Neural crest cell (in vitro differentiated cells): ENCODE results near the gene COPS8. TPM values are rescaled to one million over a fixed set of nuclear protein-coding genes. Genes with fewer than 3 reads are reported as not detected.

ENCODE experiments used
- DNase-seq: peaks from one replicate; pipeline ENCODE4 v3.0.0; 2021; ENCODE audit warnings: low read depth, mixed read lengths, low spot score
- H3K27ac Mint-ChIP-seq: one replicate; pipeline ENCODE4 v1.8.0; 2021; ENCODE audit warnings: mild to moderate bottlenecking, mixed read lengths; ENCODE audit not compliant: unreplicated experiment
- H3K27me3 Mint-ChIP-seq: 2 replicates; pipeline ENCODE4 v1.8.0; 2021; ENCODE audit warnings: low read depth, mild to moderate bottlenecking, mixed read lengths
- H3K36me3 Mint-ChIP-seq: 2 replicates; pipeline ENCODE4 v1.8.0; 2021; ENCODE audit warnings: low read depth, mild to moderate bottlenecking, mixed read lengths
- H3K4me1 Mint-ChIP-seq: 2 replicates; pipeline ENCODE4 v1.8.0; 2021; ENCODE audit warnings: mixed read lengths
- H3K4me3 Mint-ChIP-seq: one replicate; pipeline ENCODE4 v1.8.0; 2021; ENCODE audit warnings: mild to moderate bottlenecking, mixed read lengths
- H3K9me3 Mint-ChIP-seq: 2 replicates; pipeline ENCODE4 v1.8.0; 2021; ENCODE audit warnings: mixed read lengths
- total RNA-seq: library from RNA; stranded (reverse); gene quantifications from 2 replicates; pipeline ENCODE4 v1.2.1, GENCODE V29; 2021
- TF ChIP-seq, protein P1 (sequence below): fragments of 200-600 bp; sonication (generic); conservative IDR thresholded peaks from 2 replicates; pipeline ENCODE4 v1.5.0; 2021; ENCODE audit warnings: antibody characterized with exemption, mild to moderate bottlenecking

Gene COPS8
- total RNA-seq, 1 donor from 2014 or later: 79.9 TPM

DNA sequence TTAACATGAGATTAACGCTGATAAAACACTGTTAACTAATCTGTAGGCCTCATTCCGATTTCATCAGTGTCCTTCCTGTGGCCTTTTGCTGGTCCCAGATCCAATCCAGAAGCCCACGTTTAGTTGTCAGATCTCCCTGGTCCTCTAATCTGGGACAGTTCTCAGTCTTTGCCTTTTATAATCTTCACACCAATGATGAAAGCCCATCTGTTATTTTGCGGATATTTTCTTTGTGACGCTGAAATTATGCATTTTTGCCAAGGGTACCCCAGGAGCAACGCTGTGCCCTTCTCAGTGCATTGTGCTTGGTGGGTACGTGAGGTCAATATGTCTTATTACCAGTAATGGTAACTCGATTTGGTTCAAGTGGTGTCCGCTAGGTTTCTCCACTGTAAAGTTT is 51.1 kb downstream of the COPS8 start:
- no peaks in the 10 kb centered on the region for H3K9me3 Mint-ChIP-seq
- TF ChIP-seq, protein P1, sequence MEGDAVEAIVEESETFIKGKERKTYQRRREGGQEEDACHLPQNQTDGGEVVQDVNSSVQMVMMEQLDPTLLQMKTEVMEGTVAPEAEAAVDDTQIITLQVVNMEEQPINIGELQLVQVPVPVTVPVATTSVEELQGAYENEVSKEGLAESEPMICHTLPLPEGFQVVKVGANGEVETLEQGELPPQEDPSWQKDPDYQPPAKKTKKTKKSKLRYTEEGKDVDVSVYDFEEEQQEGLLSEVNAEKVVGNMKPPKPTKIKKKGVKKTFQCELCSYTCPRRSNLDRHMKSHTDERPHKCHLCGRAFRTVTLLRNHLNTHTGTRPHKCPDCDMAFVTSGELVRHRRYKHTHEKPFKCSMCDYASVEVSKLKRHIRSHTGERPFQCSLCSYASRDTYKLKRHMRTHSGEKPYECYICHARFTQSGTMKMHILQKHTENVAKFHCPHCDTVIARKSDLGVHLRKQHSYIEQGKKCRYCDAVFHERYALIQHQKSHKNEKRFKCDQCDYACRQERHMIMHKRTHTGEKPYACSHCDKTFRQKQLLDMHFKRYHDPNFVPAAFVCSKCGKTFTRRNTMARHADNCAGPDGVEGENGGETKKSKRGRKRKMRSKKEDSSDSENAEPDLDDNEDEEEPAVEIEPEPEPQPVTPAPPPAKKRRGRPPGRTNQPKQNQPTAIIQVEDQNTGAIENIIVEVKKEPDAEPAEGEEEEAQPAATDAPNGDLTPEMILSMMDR: no peak
- no peaks in the 10 kb centered on the region for H3K4me1 Mint-ChIP-seq
- no peak overlapping the region for H3K4me3 Mint-ChIP-seq
- H3K36me3 Mint-ChIP-seq: no peaks in the 10 kb centered on the region
- no peaks in the 10 kb centered on the region for H3K27me3 Mint-ChIP-seq
- DNase-seq: no peak
- no peak overlapping the region for H3K27ac Mint-ChIP-seq

DNA sequence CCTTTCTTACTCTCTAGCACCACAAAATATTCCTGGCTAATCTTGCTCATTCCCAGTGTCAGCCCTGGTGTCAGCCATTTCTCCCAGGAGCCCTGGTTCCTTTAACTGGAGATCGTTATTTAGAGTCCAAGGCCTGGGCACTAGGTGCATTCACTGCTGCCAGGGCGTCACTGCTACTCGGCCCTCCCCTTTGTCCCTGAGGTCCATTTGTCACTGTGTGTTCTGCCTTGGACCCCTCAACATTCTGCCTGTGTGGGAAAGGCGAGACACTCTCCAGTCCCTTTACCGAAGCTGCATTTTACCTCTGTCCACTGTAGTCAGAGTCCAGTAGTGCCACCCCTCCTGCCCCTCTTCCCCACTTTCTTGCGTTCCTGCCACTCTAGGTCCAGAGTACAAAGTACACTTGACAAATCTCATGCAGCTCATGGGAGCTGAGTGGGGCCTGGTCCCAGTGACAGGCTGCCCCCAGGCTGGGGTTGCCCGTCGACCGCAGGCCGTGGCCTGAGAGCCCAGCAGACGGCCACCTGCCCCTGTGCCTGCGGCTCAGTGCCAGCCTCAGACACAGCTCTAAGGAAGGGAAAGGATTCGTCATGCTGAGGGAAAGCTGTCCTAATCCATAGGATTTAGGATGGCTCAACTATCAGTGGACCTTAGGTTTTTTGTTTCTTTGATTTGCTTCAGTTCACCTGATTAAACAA is 52.1 kb downstream of the COPS8 start:
- Mint-ChIP-seq H3K36me3 (no peaks in the 10 kb centered on the region), H3K9me3 (no peaks in the 10 kb centered on the region), H3K27ac (no peak overlapping the region), H3K4me1 (no peaks in the 10 kb centered on the region), H3K27me3 (peaks cover 3% of the 10 kb centered on the region), H3K4me3 (no peak overlapping the region)
- TF ChIP-seq, protein P1: no peak
- DNase-seq: no peak

DNA sequence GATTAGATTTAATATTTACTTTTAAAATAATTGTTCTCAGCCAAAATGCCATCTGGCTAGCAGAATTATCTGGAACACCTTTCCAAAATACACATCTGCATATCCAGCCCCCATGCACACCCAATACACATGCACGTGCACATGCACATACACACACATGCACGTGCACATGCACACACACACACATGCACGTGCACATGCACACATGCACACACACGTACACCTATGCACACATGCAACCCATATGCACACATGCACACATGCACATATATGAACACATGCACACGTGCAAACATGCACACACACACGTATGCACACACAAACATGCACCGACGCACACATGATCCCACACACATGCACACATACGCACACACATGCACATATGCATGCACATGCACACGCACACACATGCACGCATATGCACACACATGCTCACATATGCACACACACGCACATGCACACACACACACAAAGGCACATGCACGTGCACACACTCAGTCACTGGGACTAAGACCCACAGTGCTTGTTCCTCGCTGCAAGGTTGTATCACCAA is 53.5 kb downstream of the COPS8 start:
- H3K4me1 Mint-ChIP-seq: no peaks in the 10 kb centered on the region
- no peak overlapping the region for H3K4me3 Mint-ChIP-seq
- no peak for DNase-seq
- H3K27me3 Mint-ChIP-seq: peaks cover 3% of the 10 kb centered on the region
- peaks cover 2% of the 10 kb centered on the region for H3K36me3 Mint-ChIP-seq
- TF ChIP-seq, protein P1: no peak
- peaks cover 1% of the 10 kb centered on the region for H3K9me3 Mint-ChIP-seq
- no peak overlapping the region for H3K27ac Mint-ChIP-seq

DNA sequence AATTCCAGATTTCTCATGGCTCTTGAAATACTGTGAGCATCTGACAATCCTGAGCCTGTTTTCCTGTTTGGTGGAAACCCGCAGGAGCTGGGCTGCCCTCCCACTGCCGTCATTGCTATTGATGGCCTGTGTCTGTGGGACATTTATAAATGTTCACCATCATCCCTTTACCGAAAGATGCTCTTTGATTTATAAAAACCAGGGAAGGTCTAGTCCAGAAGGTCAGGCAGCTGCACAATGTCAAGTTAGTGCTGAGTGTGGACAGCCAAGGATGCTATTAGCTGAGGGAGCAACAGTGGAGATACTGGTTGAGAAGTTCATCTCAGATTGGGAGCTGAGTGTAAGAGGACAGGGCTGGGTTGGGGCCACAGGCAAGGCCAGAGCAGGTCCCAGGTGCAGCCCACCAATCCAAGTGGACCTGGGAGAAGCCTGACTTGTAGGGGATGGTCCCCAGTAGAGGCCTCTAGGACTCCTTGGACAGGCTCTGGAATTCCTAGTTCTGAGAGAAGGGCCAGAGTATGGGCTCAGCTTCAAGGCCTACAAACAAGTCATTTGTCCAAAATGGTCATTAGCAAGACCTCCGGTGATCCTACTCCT is 55.1 kb downstream of the COPS8 start:
- no peak for DNase-seq
- Mint-ChIP-seq H3K27ac (no peak overlapping the region), H3K27me3 (peaks cover 8% of the 10 kb centered on the region), H3K36me3 (peaks cover 2% of the 10 kb centered on the region), H3K9me3 (peaks cover 5% of the 10 kb centered on the region), H3K4me1 (no peaks in the 10 kb centered on the region), H3K4me3 (no peak overlapping the region)
- TF ChIP-seq, protein P1: no peak

DNA sequence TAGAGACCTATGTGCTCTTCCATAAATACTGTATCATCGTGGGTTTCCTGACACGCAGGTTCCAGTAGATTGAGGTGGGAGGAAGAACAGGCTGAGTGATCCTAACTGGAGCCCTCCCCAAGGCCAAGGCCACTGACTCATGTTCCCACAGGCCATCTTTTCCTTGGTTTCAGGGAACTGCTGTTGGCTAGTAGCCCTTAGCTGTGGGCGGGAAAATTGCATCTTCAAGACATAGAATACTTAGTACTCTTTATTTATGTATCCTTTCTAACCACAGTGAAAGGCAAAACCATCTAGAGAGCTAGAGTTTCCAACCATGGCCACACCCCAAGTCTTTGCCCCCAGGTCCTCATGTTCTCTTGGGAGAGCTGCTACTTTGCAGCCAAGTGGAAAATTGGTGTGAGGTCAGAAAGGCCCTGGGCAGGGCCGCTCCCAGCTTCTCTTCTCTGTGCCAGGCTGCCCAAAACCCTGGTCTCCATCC is 55.9 kb downstream of the COPS8 start:
- TF ChIP-seq, protein P1: no peak
- no peaks in the 10 kb centered on the region for H3K4me1 Mint-ChIP-seq
- DNase-seq: no peak
- peaks cover 8% of the 10 kb centered on the region for H3K36me3 Mint-ChIP-seq
- peaks cover 8% of the 10 kb centered on the region for H3K27me3 Mint-ChIP-seq
- no peak overlapping the region for H3K27ac Mint-ChIP-seq
- no peak overlapping the region for H3K4me3 Mint-ChIP-seq
- peaks cover 11% of the 10 kb centered on the region for H3K9me3 Mint-ChIP-seq
